OCI-LY3 (cell line): ENCODE data around the gene PIP4P1.

ENCODE experiments used
- H2AFZ ChIP-seq: fragments of 200-600, 300-600 bp; shearing (Covaris generic); 2 replicates; pipeline ENCODE4 v1.6.0; 2014; ENCODE audit warnings: antibody characterized with exemption, low read depth, low read length
- H3K27ac ChIP-seq: fragments of 200-600, 300-600 bp; sonication (generic); 2 replicates; pipeline ENCODE4 v1.5.1; 2014; ENCODE audit warnings: mild to moderate bottlenecking, low read length, moderate library complexity, mixed read lengths
- H3K27me3 ChIP-seq: fragments of 200-600, 300-600 bp; sonication (generic); 2 replicates; pipeline ENCODE4 v1.6.1; 2014; ENCODE audit warnings: low read depth, low read length, mixed read lengths
- H3K36me3 ChIP-seq: fragments of 200-600, 300-600 bp; sonication (generic); replicated peaks from 2 replicates; pipeline ENCODE3; 2014; ENCODE audit warnings: low read depth, low read length, mixed read lengths
- H3K4me1 ChIP-seq: fragments of 300-600, 200-600 bp; sonication (generic); 2 replicates; pipeline ENCODE4 v1.6.1; 2014; ENCODE audit warnings: low read length, mixed read lengths
- H3K4me2 ChIP-seq: fragments of 200-600, 300-600 bp; sonication (generic); 2 replicates; pipeline ENCODE4 v1.6.1; 2014; ENCODE audit warnings: low read length, mixed read lengths
- H3K4me3 ChIP-seq: fragments of 300-600, 200-600 bp; sonication (generic); 2 replicates; pipeline ENCODE4 v1.5.1; 2014; ENCODE audit warnings: antibody characterized with exemption, mild to moderate bottlenecking, low read length, moderate library complexity
- H3K79me2 ChIP-seq: fragments of 300-600, 200-600 bp; shearing (Covaris generic); 2 replicates; pipeline ENCODE4 v1.6.1; 2014; ENCODE audit warnings: mild to moderate bottlenecking, low read length, mixed read lengths
- H3K9ac ChIP-seq: fragments of 300-600, 200-600 bp; shearing (Covaris generic); 2 replicates; pipeline ENCODE4 v1.6.0; 2014; ENCODE audit warnings: mild to moderate bottlenecking, low read length, moderate library complexity
- H3K9me3 ChIP-seq: fragments of 200-600, 300-600 bp; shearing (Covaris generic); 2 replicates; pipeline ENCODE4 v1.6.1; 2014; ENCODE audit warnings: low read length, mixed read lengths; ENCODE audit not compliant: insufficient read depth
- H4K20me1 ChIP-seq: fragments of 200-600, 300-600 bp; sonication (generic); 2 replicates; pipeline ENCODE4 v1.6.1; 2016; ENCODE audit warnings: low read length, mixed read lengths; ENCODE audit not compliant: insufficient read depth
- EZH2phosphoT487 ChIP-seq: fragments of 200-600 bp; shearing (Covaris generic); IDR thresholded peaks from 2 replicates; pipeline ENCODE4 v1.6.1; 2018; ENCODE audit warnings: antibody characterized with exemption, mixed run types, low read depth
- TF ChIP-seq, protein P1 (sequence below): fragments of 200-600, 300-600 bp; sonication (generic); IDR thresholded peaks from 2 replicates; pipeline ENCODE4 v1.5.1; 2014; ENCODE audit warnings: antibody characterized with exemption, low read length, low read depth

The PIP4P1 gene

DNA sequence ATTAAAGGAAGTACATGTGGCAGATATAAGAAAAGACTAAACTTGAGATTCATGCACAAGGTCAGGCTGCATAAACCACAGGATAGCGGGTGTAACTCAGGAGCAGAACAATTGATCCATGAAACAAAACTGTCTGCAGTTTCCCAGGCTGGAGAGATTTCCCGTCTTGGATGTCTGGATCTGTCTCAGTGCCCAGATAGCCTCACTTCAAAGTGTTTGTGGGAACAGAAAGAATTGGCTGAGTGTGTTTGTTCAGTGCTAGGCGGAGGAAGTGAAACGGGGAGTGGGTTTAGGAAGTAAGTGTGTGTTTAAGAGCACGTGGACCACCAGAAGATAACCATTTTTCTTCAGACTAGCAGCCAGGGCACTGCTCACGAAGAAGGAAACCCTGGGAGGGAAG, 42.7 kb upstream of the PIP4P1 start:
- peaks cover 16% of the 10 kb centered on the region for H3K4me1 ChIP-seq
- 0 out of 2 replicates have a peak, but pooled peaks cover 4% of the 10 kb centered on the region for H3K27me3 ChIP-seq
- no peak overlapping the region for H3K27ac ChIP-seq
- H4K20me1 ChIP-seq = no peaks in the 10 kb centered on the region
- no peaks in the 10 kb centered on the region for H3K9me3 ChIP-seq
- H2AFZ ChIP-seq = peak overlapping the region; percentile 40; the same call in 1 of the 2 replicates
- H3K4me2 ChIP-seq = peak overlapping the region; percentile 34
- no peaks in the 10 kb centered on the region for H3K79me2 ChIP-seq
- no peak overlapping the region for H3K9ac ChIP-seq
- TF ChIP-seq EZH2phosphoT487 = no peak
- TF ChIP-seq, protein P1, sequence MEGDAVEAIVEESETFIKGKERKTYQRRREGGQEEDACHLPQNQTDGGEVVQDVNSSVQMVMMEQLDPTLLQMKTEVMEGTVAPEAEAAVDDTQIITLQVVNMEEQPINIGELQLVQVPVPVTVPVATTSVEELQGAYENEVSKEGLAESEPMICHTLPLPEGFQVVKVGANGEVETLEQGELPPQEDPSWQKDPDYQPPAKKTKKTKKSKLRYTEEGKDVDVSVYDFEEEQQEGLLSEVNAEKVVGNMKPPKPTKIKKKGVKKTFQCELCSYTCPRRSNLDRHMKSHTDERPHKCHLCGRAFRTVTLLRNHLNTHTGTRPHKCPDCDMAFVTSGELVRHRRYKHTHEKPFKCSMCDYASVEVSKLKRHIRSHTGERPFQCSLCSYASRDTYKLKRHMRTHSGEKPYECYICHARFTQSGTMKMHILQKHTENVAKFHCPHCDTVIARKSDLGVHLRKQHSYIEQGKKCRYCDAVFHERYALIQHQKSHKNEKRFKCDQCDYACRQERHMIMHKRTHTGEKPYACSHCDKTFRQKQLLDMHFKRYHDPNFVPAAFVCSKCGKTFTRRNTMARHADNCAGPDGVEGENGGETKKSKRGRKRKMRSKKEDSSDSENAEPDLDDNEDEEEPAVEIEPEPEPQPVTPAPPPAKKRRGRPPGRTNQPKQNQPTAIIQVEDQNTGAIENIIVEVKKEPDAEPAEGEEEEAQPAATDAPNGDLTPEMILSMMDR = no peak
- 0 out of 2 replicates have a peak overlapping the region, but pooled peaks have one; percentile 17 for H3K4me3 ChIP-seq
- no peaks in the 10 kb centered on the region for H3K36me3 ChIP-seq

- Histone ChIP-seq H3K4me2 (no peak overlapping the region), H3K9me3 (no peaks in the 10 kb centered on the region), H3K79me2 (no peaks in the 10 kb centered on the region), H4K20me1 (no peaks in the 10 kb centered on the region), H3K4me1 (peaks cover 8% of the 10 kb centered on the region), H3K27ac (no peak overlapping the region), H3K9ac (no peak overlapping the region), H3K27me3 (0 out of 2 replicates have a peak, but pooled peaks cover 4% of the 10 kb centered on the region), H3K36me3 (no peaks in the 10 kb centered on the region), H2AFZ (no peak overlapping the region), H3K4me3 (no peak overlapping the region)
- TF ChIP-seq EZH2phosphoT487 = no peak
- TF ChIP-seq, protein P1 = no peak
Measured at GRCh38 chr14:20501346-20501745, 40.1 kb upstream of the PIP4P1 start.

- TF ChIP-seq EZH2phosphoT487 = no peak
- TF ChIP-seq, protein P1 = no peak
- H3K27me3 ChIP-seq = 0 out of 2 replicates have a peak, but pooled peaks cover 4% of the 10 kb centered on the region
- H3K9ac ChIP-seq = no peak overlapping the region
- no peaks in the 10 kb centered on the region for H3K79me2 ChIP-seq
- H3K4me2 ChIP-seq = no peak overlapping the region
- no peak overlapping the region for H3K4me3 ChIP-seq
- H2AFZ ChIP-seq = no peak overlapping the region
- no peaks in the 10 kb centered on the region for H3K36me3 ChIP-seq
- no peaks in the 10 kb centered on the region for H3K9me3 ChIP-seq
- no peaks in the 10 kb centered on the region for H4K20me1 ChIP-seq
- peaks cover 11% of the 10 kb centered on the region for H3K4me1 ChIP-seq
- H3K27ac ChIP-seq = no peak overlapping the region
Measured at GRCh38 chr14:20499881-20500280, 38.6 kb upstream of the PIP4P1 start.

DNA sequence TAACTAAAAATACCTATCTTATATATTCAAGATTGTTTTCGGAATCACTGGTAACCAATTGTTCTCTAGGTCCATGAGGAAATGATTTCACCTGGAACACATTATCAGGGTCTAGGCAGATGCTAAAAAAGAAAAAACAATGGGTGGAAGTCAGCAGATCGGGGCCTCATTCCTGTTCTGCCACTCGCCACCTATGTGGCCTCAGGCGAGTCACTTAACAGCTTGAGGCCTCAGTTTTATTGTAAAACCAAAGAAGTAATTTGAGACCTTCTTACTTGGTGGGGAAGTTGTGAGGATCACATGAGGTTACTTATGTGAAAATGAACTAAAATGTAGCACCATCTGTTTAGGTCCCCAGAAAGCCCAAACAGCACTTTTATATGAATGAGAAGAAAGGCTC, 37.9 kb upstream of the PIP4P1 start:
- H3K4me3 ChIP-seq = no peak overlapping the region
- no peak overlapping the region for H3K9ac ChIP-seq
- H3K4me2 ChIP-seq = no peak overlapping the region
- peaks cover 10% of the 10 kb centered on the region for H3K4me1 ChIP-seq
- H2AFZ ChIP-seq = no peak overlapping the region
- no peaks in the 10 kb centered on the region for H4K20me1 ChIP-seq
- TF ChIP-seq, protein P1 = no peak
- TF ChIP-seq EZH2phosphoT487 = no peak
- no peaks in the 10 kb centered on the region for H3K36me3 ChIP-seq
- no peaks in the 10 kb centered on the region for H3K79me2 ChIP-seq
- no peaks in the 10 kb centered on the region for H3K9me3 ChIP-seq
- H3K27me3 ChIP-seq = 0 out of 2 replicates have a peak, but pooled peaks cover 4% of the 10 kb centered on the region
- no peak overlapping the region for H3K27ac ChIP-seq
